Brain pericyte (primary cell): ENCODE data around the gene UNC5A.

Source experiments
- DNase-seq: peaks from one replicate; pipeline ENCODE4 v3.0.0-alpha.2; 2012; ENCODE audit warnings: low read depth, low spot score

Gene UNC5A

GRCh38 chr5:176929654-176930053 is 119.3 kb downstream of the UNC5A start:
- DNase-seq: no peak
